ENCODE results near the gene MARCHF10.

GRCh38 chr17:62693616-62694409 lies 114.3 kb downstream of the MARCHF10 start:
- TF ChIP-seq, protein P1, sequence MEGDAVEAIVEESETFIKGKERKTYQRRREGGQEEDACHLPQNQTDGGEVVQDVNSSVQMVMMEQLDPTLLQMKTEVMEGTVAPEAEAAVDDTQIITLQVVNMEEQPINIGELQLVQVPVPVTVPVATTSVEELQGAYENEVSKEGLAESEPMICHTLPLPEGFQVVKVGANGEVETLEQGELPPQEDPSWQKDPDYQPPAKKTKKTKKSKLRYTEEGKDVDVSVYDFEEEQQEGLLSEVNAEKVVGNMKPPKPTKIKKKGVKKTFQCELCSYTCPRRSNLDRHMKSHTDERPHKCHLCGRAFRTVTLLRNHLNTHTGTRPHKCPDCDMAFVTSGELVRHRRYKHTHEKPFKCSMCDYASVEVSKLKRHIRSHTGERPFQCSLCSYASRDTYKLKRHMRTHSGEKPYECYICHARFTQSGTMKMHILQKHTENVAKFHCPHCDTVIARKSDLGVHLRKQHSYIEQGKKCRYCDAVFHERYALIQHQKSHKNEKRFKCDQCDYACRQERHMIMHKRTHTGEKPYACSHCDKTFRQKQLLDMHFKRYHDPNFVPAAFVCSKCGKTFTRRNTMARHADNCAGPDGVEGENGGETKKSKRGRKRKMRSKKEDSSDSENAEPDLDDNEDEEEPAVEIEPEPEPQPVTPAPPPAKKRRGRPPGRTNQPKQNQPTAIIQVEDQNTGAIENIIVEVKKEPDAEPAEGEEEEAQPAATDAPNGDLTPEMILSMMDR (conservative IDR thresholded peaks at IDR 0.05), result no peak
- TF ChIP-seq EZH2 (IDR thresholded peaks at IDR 0.05; ENCODE audit: low read depth), result no peak
